ENCODE data around the gene AUP1. TPM values are rescaled to one million over a fixed set of nuclear protein-coding genes. Genes with fewer than 3 reads are reported as not detected.

Gene AUP1
- total and polyA plus RNA-seq, 10 of the 15 experiments (the other 5 are each of a cell fraction or from before 2014, with no cell fraction given), result 39.1 to 215 (median 138) TPM

- TF ChIP-seq MEF2B (IDR thresholded peaks at IDR 0.05; ENCODE audit: partially characterized antibody, poor library complexity, severe bottlenecking) (peak; percentile 4), PKNOX1 (IDR thresholded peaks at IDR 0.05) (no peak), MTA3 (IDR thresholded peaks at IDR 0.05; ENCODE audit: borderline replicate concordance, low read length) (no peak), NFYB (IDR thresholded peaks at IDR 0.05; ENCODE audit: insufficient read depth, low read depth, low read length) (no peak), YBX1 (IDR thresholded peaks at IDR 0.05) (no peak), TCF12 (IDR thresholded peaks at IDR 0.05; ENCODE audit: low read depth, low read length) (peak; percentile 40; the same call in 1 of the 2 replicates), ATF7 (IDR thresholded peaks at IDR 0.05; ENCODE audit: low read depth) (peak; percentile 63; the same call in 1 of the 2 replicates), SMC3 (IDR thresholded peaks at IDR 0.05; ENCODE audit: borderline replicate concordance, low read length) (peak; percentile 89), PAX5 (IDR thresholded peaks at IDR 0.05; ENCODE audit: borderline replicate concordance, low read depth, low read length) (no peak), SRF (IDR thresholded peaks at IDR 0.05; ENCODE audit: low read depth in 2 of 2, low read length in 2 of 2) (0 out of 4 replicates have a peak, but pooled peaks of 1 of the 2 experiments have one; percentile 27), JUND (IDR thresholded peaks at IDR 0.05; ENCODE audit: low read depth, low read length) (no peak), ZNF622 (IDR thresholded peaks at IDR 0.05) (no peak), SPI1 (IDR thresholded peaks at IDR 0.05; ENCODE audit: borderline replicate concordance, insufficient read depth, low read depth, low read length) (0 out of 2 replicates have a peak, but pooled peaks have one; percentile 0), IRF3 (IDR thresholded peaks at IDR 0.05) (no peak), NFYA (IDR thresholded peaks at IDR 0.05; ENCODE audit: borderline replicate concordance, low read depth, low read length) (no peak), CHD1 (IDR thresholded peaks at IDR 0.05; ENCODE audit: low read depth, low read length) (no peak), PML (IDR thresholded peaks at IDR 0.05; ENCODE audit: low read length) (no peak), CHD4 (IDR thresholded peaks at IDR 0.05) (no peak), TBL1XR1 (IDR thresholded peaks at IDR 0.05; ENCODE audit: low read depth, low read length) (no peak), CEBPZ (IDR thresholded peaks at IDR 0.05; ENCODE audit: low read depth, low read length) (0 out of 2 replicates have a peak, but pooled peaks have one; percentile 10), RAD21 (IDR thresholded peaks at IDR 0.05; ENCODE audit: insufficient read depth, low read depth, low read length) (peak; percentile 78), SUZ12 (IDR thresholded peaks at IDR 0.05; ENCODE audit: unreplicated experiment) (no peak), NFXL1 (IDR thresholded peaks at IDR 0.05; ENCODE audit: borderline replicate concordance) (no peak), HSF1 (IDR thresholded peaks at IDR 0.05; ENCODE audit: low read depth, low read length) (no peak)
Observed at GRCh38 chr2:74482801-74483674, 46.5 kb downstream of the AUP1 start, which contains the start of the genes CCDC142 and TTC31 (continued).

All from GM12878 (cell line).